DND-41 (cell line): ENCODE results near the gene BLTP2.

Experiments
- ATAC-seq: fragments of 200-7000 bp; cut with Tn5 transposase; 3 replicates; pipeline ENCODE4 v1.9.1; 2021; ENCODE audit warnings: low read depth; ENCODE audit not compliant: insufficient read depth
- DNase-seq: peaks from one replicate; pipeline ENCODE4 v3.0.0-alpha.2; 2020
- H2AFZ ChIP-seq: 2 replicates; pipeline ENCODE4 v1.6.0; 2012; ENCODE audit warnings: low read depth, low read length
- H3K27ac ChIP-seq: 2 replicates; pipeline ENCODE4 v1.5.1; 2012; ENCODE audit warnings: low read length, inconsistent platforms
- H3K27me3 ChIP-seq: fragments of 200-600 bp; sonication (generic); 2 replicates; pipeline ENCODE4 v1.6.0; 2012; ENCODE audit warnings: low read length, mild to moderate bottlenecking, inconsistent platforms; ENCODE audit not compliant: insufficient read depth, poor library complexity
- H3K36me3 ChIP-seq: 2 replicates; pipeline ENCODE4 v1.5.1; 2012; ENCODE audit warnings: low read length, inconsistent platforms; ENCODE audit not compliant: insufficient read depth
- H3K4me1 ChIP-seq: 2 replicates; pipeline ENCODE4 v1.5.1; 2012; ENCODE audit warnings: mild to moderate bottlenecking, low read length; ENCODE audit not compliant: insufficient read depth
- H3K4me2 ChIP-seq: 2 replicates; pipeline ENCODE4 v1.6.0; 2012; ENCODE audit warnings: mild to moderate bottlenecking, moderate library complexity, low read length, inconsistent platforms; ENCODE audit not compliant: insufficient read depth
- H3K4me3 ChIP-seq, 2 experiments: fragments of 200-600 bp in 1 of 2; shearing (Covaris generic) in 1 of 2; 2 replicates each; pipeline ENCODE4 v1.5.1; 2012 to 2016; ENCODE audit warnings: inconsistent platforms in 2 of 2, low read length in 2 of 2, mild to moderate bottlenecking in 2 of 2, low read depth in 1 of 2, moderate library complexity in 1 of 2
- H3K79me2 ChIP-seq: 2 replicates; pipeline ENCODE4 v1.6.0; 2012; ENCODE audit warnings: low read length, inconsistent platforms; ENCODE audit not compliant: insufficient read depth
- H3K9ac ChIP-seq: 2 replicates; pipeline ENCODE4 v1.6.0; 2012; ENCODE audit warnings: low read depth, mild to moderate bottlenecking, inconsistent platforms, low read length, moderate library complexity
- H3K9me3 ChIP-seq: 2 replicates; pipeline ENCODE4 v1.5.1; 2012; ENCODE audit warnings: low read length, moderate library complexity, mild to moderate bottlenecking, inconsistent platforms; ENCODE audit not compliant: insufficient read depth, severe bottlenecking
- H4K20me1 ChIP-seq: 2 replicates; pipeline ENCODE4 v1.6.0; 2012; ENCODE audit warnings: low read length; ENCODE audit not compliant: insufficient read depth
- EZH2 ChIP-seq: IDR thresholded peaks from 3 replicates; pipeline ENCODE4 v1.6.1; 2012; ENCODE audit warnings: borderline replicate concordance, low read depth, mild to moderate bottlenecking, moderate library complexity, low read length, inconsistent platforms; ENCODE audit not compliant: severe bottlenecking
- TF ChIP-seq, protein P1 (sequence below): IDR thresholded peaks from 2 replicates; pipeline ENCODE4 v1.5.1; 2012; ENCODE audit warnings: borderline replicate concordance, low read length, moderate library complexity, mild to moderate bottlenecking; ENCODE audit not compliant: poor library complexity, severe bottlenecking; ENCODE audit errors: extremely low read depth

The BLTP2 gene

DNA sequence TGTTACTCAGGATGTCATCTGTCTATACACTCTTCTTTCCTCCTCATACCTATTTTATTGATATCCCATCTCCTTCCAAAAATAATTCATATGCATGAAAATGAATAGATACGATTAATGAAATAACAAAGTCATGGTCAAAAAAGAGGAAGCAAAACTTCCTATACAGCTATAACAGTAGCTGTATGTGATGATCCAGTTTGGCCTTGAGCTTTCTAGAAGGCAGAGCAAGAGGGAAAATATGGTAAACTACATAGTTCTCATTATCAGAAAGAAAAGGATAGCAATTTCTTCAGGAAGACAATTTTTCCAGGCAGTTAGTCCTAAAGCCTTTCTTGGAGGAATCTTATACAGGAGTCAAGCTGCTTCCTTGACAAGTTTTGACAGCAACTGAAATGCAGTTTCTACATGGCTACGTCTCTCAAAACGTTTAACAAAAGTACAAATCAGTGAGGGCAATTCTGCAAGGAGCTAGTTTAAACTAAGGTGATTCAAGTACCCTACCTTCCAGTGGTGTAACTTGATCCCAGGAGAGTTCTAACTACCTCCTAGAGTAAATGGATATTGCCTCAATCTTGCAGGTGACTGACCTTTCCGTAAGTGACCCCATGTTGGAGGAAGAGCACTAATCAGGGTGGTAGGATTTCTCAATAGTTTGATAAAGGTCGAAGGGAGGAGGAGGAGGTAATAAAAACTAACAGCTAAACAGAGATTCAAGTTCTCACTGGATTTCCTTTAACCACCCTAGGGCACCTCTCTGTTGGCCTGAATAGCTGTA, 47.2 kb downstream of the BLTP2 start:
- Histone ChIP-seq H3K27ac (peak overlapping the region; percentile 93), H3K4me3 (peak overlapping the region; percentile 84 to 96), H3K4me2 (peak overlapping the region; percentile 78), H2AFZ (peak overlapping the region; percentile 97), H3K79me2 (peaks cover 47% of the 10 kb centered on the region), H3K9me3 (no peaks in the 10 kb centered on the region), H4K20me1 (no peaks in the 10 kb centered on the region; the same call in 1 of the 2 replicates), H3K4me1 (peaks cover 37% of the 10 kb centered on the region), H3K9ac (peak overlapping the region; percentile 93), H3K36me3 (peaks cover 34% of the 10 kb centered on the region), H3K27me3 (no peaks in the 10 kb centered on the region)
- no peak for ATAC-seq
- TF ChIP-seq EZH2 = no peak
- TF ChIP-seq, protein P1, sequence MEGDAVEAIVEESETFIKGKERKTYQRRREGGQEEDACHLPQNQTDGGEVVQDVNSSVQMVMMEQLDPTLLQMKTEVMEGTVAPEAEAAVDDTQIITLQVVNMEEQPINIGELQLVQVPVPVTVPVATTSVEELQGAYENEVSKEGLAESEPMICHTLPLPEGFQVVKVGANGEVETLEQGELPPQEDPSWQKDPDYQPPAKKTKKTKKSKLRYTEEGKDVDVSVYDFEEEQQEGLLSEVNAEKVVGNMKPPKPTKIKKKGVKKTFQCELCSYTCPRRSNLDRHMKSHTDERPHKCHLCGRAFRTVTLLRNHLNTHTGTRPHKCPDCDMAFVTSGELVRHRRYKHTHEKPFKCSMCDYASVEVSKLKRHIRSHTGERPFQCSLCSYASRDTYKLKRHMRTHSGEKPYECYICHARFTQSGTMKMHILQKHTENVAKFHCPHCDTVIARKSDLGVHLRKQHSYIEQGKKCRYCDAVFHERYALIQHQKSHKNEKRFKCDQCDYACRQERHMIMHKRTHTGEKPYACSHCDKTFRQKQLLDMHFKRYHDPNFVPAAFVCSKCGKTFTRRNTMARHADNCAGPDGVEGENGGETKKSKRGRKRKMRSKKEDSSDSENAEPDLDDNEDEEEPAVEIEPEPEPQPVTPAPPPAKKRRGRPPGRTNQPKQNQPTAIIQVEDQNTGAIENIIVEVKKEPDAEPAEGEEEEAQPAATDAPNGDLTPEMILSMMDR = no peak
- no peak for DNase-seq
